ENCODE measurements around the gene SNRNP25.
A peak's percentile ranks its signal among the peaks of the same experiment; 100 is the strongest.

SNRNP25 gene

GRCh38 chr16:71540-72401 is 18.1 kb downstream of the SNRNP25 start:
- Histone ChIP-seq H3K27me3 (replicated peaks) (no peaks in the 10 kb centered on the region), H3K36me3 (replicated peaks) (no peaks in the 10 kb centered on the region), H3K4me3 (ENCODE audit: low read depth, low read length) (peak overlapping the region; percentile 75), H3K27ac (peak overlapping the region; percentile 50)
- no peak for TF ChIP-seq CTCF (IDR thresholded peaks at IDR 0.05; ENCODE audit: low read depth, low read length, missing control alignments)
- in situ Hi-C loops (cut with HindIII; ENCODE audit: low pct_ligation_motif_present, low sequenced_read_pairs): no loop called here
- DNase-seq: peak; percentile 54

- in situ Hi-C loops (cut with HindIII; ENCODE audit: low pct_ligation_motif_present, low sequenced_read_pairs): no loop called here
- no peak for TF ChIP-seq CTCF (IDR thresholded peaks at IDR 0.05; ENCODE audit: low read depth, low read length, missing control alignments)
- Histone ChIP-seq H3K4me3 (ENCODE audit: low read depth, low read length) (peak within 1 kb of the TSS; percentile 75), H3K27me3 (replicated peaks) (no peaks in the 10 kb centered on the region), H3K36me3 (replicated peaks) (no peaks in the 10 kb centered on the region), H3K27ac (peak within 1 kb of the TSS; percentile 50)
- DNase-seq: no peak
Observed at GRCh38 chr16:72561-73548, 19.2 kb downstream of the SNRNP25 start, which contains the start of gene RHBDF1. RHBDF1 (minus strand) TSS chr16:72631; CDS start chr16:65015, 7,616 bp downstream.

- TF ChIP-seq CTCF (IDR thresholded peaks at IDR 0.05; ENCODE audit: low read depth, low read length, missing control alignments): no peak
- Histone ChIP-seq H3K27ac (no peak overlapping the region), H3K36me3 (replicated peaks) (no peaks in the 10 kb centered on the region), H3K27me3 (replicated peaks) (no peaks in the 10 kb centered on the region), H3K4me3 (ENCODE audit: low read depth, low read length) (no peak overlapping the region)
- in situ Hi-C loops (cut with HindIII; ENCODE audit: low pct_ligation_motif_present, low sequenced_read_pairs): no loop called here
- no peak for DNase-seq
Observed at GRCh38 chr16:74051-74746, 20.6 kb downstream of the SNRNP25 start.

- Histone ChIP-seq H3K4me3 (ENCODE audit: low read depth, low read length) (no peak overlapping the region), H3K36me3 (replicated peaks) (peaks cover 5% of the 10 kb centered on the region), H3K27ac (no peak overlapping the region), H3K27me3 (replicated peaks) (no peaks in the 10 kb centered on the region)
- DNase-seq: no peak
- TF ChIP-seq CTCF (IDR thresholded peaks at IDR 0.05; ENCODE audit: low read depth, low read length, missing control alignments): peak; percentile 10
- in situ Hi-C loops (cut with HindIII; ENCODE audit: low pct_ligation_motif_present, low sequenced_read_pairs): no loop called here
Observed at GRCh38 chr16:74747-75334, 21.2 kb downstream of the SNRNP25 start.
